Activated effector memory CD4-positive, alpha-beta T cell treated with Interleukin-2 at 50 U/mL for 16 hours (primary cell): Measurements from ENCODE around the gene ELMO1.

Source experiments
- DNase-seq: peaks from one replicate; pipeline ENCODE4 v3.0.0-alpha.2; 2020

Gene ELMO1, protein sequence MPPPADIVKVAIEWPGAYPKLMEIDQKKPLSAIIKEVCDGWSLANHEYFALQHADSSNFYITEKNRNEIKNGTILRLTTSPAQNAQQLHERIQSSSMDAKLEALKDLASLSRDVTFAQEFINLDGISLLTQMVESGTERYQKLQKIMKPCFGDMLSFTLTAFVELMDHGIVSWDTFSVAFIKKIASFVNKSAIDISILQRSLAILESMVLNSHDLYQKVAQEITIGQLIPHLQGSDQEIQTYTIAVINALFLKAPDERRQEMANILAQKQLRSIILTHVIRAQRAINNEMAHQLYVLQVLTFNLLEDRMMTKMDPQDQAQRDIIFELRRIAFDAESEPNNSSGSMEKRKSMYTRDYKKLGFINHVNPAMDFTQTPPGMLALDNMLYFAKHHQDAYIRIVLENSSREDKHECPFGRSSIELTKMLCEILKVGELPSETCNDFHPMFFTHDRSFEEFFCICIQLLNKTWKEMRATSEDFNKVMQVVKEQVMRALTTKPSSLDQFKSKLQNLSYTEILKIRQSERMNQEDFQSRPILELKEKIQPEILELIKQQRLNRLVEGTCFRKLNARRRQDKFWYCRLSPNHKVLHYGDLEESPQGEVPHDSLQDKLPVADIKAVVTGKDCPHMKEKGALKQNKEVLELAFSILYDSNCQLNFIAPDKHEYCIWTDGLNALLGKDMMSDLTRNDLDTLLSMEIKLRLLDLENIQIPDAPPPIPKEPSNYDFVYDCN

DNA sequence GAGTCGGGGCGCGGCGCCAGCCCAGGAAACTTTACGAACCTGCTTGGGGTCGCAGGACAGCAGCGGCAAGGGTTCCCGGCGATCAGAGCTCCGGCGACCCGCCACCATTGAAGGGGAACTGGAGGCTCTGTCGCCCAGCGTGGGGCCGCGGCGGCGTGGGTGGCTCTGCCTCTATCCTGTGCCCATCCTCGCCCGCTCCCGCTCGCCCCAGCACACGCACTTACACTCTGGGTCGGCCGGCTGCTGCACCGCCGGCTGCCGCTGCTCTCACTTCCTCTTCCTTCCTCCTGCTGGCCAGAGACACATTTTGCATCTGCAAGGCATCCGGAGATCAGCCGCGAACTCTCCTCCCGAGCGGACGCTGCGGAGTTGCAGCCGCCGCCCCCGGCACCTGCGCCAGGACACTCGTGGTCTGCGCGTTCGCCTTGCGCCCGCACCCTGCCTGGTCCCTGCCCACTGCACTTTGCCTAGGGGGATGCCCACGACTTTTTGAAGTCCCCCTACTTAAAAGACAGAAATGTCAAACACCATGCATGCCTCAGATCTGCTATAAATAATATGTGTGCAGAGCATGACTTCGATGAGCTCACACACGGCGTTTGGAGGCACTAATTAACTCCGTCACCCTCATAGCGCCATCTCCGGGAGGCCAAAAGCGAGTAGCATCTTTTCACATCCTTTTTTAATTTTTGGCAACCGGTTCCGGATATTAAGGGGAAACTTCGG, at the start of gene ELMO1:
ELMO1 (minus strand) TSS at position 229 of the 726 bp plus-strand sequence. CDS start 106,174 bp downstream, outside the sequence.
- peak; percentile 72 for DNase-seq

DNA sequence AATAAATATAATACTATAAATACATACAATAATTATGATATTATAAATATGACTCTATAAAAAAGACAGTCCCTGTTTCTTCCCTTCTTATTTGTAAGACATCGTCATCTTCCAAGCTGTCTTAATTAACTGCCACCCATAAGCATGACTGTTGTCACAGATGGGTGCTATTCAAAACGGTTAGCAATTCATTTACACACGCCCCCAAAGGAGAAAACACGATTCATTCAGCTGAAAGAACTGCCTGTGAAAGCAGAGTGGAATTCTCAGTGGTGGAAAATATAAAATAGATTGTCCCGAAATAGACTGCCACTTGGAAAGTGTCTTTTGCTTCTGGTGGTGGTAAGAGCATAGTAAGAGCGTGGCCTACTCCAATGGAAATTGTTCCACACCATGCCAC, 48.9 kb upstream of the ELMO1 start:
- DNase-seq = no peak

DNA sequence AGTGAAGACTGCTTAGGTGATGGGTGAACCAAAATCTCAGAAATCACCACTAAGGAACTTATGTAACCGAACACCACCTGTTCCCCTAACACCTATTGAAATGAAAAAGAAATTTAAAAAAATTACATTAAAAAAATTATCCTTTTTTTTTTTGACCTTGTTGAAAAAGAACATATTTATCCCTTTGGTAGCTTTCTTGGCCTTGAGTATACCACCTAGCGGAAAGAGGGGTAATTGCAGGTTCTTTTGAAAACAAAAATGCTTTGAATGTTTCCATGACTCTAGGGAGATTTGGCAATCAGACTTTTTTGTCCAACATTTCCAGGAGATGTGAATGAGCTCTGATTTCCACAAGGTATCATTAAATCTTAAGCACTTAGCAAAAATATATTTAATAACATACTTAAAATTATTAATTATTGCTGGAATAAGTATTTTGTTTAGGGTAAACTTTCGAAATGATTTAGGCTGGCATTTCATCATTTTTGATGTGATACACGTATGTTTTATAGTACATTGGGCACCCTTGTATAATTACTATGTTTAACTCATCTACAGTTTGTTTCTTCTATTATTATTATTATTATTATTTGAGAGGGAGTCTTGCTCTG, 47.0 kb upstream of the ELMO1 start:
- DNase-seq = no peak

DNA sequence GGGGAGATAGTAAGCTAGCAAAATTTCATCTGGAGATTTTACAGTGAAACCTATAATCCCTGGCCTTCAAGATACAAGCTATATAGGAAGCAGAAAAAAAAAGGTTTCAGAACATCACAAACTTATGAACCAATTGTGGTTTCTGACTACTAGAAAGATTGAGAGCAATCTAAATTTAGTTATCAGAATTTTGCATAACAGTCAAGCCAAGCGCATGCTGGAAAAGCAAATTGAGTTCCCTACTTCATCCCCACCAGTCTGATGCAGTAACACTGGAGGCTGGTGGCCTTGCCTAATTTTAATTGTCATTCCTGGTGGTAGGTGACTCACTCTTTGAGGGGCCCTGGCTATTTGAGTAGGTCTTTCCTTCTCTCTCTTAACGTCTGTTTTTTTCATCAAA, 46.3 kb upstream of the ELMO1 start:
- DNase-seq = no peak

DNA sequence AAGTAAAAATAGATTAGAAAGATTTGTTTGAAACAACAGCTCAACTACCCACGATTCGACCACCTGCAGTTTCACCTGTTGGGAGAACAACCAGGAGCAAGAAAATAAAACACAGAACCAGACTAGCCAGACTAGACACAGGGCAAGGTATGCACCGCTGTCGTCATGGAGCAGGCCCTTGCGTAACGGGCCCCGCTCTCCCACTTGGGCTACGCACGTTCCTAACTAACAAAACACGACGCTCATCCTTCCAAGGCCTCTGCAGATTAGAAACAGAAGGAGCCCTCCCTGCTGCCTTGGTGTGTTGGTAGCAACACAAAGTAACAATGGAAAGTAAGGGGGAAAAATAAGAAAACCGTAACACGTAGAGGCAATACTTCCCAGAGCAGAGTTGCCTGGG, 45.1 kb upstream of the ELMO1 start:
- DNase-seq = no peak

DNA sequence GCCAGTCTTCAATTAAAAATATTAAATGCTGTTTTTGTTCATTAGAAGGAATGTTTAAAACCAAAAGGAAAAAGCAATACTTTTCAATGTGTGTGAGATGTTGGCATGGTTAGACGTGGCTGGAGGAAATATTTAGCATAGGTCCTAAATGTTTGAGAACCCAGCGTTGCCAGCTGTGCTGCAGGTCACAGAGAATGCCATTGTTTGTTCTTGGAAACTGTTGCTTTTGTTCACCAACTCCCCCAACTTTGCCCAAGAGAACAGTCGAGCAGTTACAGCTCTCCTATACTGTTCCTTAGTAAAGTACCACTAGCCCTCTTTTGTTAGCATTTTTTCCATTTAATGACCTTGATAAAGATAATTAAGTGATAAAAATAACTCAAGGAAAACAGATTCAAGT, 44.5 kb upstream of the ELMO1 start:
- DNase-seq = no peak

DNA sequence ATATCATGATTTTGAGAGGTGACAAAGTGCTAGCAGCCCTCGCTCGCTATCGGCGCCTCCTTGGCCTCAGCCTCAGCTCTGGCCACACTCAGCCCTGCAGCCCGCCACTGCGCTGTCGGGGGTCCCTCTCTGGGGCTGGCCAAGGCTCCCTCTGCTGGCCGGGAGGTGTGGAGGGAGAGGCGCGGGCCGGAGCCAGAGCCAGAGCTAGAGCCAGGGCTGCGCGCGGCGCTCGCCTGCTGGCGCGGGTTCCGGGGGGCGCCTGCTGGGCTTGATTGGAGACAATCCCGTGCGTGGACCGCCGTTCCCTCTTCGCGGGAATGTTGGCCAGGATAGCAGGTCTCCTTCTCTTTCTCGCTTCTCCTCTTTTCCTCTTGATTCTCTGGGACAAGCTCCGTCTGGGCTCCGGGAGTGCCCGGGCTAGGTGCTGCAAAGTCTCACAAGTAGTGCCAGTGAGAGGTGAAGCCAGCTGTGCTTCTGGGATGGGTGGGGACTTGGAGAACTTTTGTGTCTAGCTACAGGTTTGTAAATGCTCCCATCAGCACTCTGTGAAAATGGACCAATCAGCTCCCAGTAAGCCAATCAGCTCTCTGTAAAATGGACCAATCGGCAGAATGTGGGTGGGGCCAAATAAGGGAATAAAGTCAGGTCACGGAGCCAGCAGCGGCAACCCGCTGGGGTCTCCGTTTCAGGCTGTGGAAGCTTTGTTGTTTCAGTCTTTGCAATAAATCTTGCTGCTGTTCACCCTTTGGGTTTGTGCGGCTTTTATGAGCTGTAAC, 43.4 kb upstream of the ELMO1 start:
- no peak for DNase-seq

DNA sequence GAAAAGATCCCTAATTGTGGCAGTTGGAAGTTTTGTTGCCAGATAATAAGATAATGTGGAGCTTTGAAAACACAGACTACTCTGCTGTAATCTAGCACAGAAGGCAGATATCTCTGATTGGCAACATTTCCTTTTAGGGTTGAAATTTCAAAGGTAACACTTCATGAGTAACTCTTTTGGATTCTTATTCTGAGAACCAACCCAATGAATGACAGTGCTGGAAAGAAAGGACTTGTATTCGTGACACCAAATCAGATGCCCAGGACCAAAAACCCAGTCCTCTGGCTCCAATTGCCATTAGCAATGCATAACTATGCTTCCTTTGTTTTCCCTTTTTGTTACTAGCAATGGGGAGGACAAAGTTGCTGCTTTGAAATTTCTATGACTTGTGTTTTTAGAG, 41.0 kb upstream of the ELMO1 start:
- no peak for DNase-seq

DNA sequence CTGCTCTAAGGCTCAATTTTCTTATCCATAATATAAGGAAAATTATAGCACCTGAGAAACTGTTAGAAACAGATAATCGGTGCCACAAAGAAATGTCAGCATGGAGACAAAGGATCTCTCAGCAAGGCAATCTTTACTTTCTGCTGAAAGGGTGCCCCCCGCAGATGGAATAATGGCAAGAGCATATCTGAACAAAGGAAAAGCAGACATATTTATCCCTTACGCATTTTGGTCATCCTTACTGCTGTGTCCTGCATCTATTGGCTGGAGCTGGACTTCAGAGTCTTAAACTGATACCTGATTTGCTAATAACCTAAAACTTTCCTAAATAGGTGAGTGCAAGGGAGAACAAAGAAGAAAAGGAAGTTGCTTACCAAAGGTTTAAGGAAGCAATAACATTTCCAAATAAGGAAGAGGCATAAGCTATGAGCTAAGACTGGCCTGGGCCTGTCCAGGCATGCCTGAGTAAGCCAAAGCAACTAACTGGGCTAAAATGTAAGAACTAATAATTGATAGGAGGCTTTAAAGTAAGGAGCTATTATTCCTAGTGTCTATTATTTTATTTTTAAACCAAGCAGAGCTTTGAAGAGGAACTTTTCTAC, 39.6 kb upstream of the ELMO1 start:
- DNase-seq = no peak

DNA sequence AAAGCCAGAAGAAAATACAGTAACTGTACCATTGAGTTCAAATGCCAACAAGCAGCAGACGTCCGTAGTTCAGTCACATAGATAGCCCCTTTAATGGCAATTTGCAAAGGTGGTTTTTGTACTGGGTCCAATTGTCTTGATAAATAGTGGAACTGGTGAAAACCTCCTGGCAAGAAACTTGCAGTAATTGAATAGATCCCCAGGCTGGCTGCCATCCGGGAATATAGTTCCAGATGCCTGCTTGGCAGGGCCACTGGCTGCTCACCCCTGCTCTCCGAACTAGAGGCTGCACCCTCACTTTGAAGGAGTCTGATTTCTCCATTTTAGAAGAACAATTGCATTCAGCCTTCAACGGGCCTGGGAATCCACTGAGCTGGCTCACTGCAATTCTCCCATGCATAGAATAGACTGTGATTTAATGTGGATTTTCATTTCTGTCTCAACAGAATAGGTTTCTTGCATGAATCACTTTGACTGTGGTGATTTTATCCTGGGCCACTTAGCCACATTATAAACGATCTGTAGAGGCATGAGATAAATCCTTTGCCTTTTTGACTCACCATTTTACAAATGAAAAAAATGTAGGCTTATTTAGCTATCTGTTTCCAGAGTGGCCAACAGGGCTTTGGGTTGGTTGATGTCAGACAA, 35.9 kb upstream of the ELMO1 start:
- no peak for DNase-seq

DNA sequence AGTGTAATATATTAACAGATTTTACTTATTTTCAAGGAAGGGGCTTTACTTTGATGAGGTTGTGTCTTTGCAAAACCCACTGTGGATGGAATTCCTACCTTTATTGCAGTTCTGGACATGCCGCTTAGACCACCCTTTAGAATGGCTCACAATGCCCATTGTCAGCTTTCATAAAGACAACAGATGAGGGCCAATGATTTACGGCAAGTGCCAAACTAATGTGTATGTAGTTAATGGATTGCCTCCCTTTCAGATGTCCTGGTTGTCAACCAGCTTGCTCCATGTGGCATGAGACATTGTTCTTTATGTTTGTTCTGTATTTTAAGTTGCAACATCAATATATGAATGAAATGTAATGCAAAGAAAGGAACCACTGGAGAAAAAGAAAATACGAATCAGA, 35.0 kb upstream of the ELMO1 start:
- DNase-seq = no peak

DNA sequence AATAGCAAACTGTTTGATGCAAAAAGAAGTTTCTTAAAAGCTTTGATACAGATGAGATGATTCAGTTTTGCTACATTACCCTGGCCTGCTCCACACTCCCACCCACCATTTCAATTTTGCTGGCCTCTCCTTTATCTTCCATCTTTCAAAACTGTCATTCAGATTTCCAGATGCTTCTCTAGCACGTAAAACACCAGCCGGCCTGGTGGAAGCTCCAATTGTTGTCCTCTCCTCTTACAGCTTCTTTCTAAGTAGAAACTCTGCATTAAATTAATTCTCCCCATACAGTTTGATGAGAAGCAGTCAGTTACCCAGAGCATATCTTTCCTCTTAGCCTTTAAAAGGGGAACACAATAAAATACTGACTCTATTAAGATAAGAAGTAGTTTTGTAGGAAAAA, 34.3 kb upstream of the ELMO1 start:
- DNase-seq = no peak

DNA sequence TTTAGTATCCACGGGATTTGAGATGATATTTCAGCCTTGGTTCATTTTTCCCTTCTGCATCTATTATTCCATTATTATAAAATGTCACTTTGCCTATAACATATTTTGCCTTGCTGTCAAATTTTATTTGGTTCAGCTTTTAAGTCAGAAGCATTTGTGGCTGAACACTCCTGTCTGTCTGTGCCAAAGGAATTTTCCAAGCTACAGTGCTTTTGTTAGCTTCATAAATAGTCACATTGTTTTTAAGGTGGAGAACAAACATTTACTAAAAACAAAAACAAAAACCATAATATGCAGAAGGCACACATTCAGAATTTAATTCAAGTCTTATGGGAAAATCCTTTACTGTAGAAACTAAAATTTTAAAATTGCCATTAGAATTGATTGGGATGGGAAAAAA, 33.8 kb upstream of the ELMO1 start:
- no peak for DNase-seq

DNA sequence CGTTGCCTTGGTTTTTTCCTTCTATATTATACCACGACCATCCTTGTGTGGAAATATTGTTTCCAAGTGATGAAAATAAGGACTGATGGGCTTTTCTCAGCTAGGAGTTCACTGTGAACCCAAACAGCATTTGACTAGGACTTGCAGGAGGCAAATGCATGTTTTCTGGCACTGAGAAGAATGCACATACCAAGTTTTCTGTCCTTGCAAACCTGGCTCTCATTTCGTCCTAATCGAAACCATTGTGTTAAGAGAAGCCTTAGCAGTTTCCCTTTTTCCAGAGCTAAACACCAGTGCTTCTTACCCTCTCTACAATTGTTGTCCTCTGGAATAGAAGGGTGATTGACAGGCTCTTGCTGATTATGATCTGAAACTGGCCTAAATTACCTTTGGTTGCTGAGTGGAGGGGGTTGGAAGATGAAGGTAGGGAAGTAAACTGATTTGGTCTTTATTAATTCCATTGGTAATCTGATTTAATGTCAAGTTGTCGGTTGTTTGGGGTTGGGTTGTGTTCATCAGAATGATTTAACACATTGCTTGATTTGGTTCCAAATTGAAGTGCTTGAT, 33.1 kb upstream of the ELMO1 start:
- no peak for DNase-seq

DNA sequence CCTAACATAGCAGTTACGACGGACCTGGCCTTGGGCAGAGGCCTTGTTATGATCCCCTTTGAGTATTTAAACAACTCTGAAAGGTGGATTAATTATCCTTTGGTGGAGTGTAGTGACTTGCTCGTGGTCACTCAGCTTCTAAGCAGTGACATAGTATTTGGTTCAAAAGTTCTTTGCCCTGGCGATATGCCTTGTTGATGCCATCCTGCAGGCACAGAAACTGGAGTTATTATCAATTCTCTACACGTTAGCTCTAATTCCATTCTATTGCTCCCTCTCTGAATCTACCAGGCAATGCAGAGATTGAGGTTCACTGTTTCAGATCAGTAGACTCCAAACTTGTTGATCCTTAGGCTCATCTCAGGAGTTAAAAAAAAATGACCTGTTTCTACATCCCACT, 32.5 kb upstream of the ELMO1 start:
- DNase-seq = no peak

DNA sequence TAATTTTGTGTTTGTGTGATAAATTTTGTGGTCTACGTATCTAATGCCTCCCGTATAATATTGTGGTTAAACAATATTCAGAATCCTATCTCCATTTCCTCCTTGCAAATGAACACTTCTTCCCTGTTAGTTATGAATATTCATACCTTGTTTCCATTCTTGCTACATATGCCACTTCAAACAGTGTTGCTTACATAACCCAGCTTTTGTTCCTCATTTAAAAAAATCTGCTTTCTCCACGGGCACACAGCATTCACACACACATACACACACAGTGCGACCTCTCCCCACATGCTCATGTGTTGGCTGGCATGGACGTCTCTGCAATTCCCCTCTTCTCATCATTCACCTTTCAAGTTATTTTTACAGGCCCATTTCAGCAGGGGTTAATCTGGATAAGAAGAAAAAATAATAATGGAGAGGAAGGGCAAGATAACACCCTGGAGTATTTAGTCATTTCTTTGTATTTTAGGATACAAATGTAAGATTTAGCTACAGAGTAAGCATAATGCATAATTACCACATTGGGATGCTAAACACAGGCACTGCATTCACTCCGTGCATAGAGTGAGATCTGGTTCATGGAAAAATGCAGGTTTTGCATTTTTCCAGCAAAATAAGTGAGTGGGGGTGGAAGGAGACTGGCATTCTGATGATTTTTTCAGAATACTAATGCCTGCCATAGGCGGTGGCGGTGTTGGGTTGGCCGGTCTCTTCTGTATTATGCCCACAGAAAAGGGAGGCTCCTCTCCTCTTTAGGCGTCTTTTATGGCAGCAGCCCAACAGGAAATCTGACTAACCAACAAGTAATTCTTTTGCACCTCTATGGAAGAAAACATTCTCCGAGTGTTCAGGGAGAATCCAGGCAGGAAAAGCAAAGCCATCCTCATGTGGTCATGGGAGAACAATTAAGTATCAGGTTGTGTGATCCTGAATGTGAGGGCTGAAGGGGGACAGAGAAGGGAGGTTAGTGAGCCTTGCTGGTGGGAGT, 31.7 kb upstream of the ELMO1 start:
- no peak for DNase-seq

DNA sequence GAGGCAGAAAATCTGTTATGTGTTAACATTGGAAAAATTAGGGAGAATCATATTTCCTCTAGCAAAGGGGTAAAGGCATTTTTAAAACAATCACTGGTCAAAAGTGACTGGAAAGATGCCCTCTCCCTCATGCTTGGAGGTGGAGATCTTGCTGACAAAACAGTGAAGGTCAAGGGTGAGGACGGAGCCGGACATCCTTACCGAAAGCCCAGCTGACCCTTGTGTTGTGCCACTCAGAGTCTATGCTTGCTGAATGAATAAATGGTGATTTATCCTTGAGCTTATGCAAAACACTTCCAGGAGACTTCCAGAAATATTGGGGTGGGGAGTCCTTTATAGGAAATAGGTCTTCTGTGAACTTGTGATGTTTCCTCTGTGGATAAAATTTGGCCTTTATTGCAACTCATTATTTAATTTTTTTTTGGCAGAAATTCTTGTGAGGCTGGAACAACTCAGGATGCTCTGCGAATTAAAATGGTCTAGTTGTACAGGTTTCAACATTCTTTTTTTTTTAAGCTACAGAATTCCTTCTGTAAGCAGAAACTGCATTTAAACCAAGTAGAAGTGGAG, 28.3 kb upstream of the ELMO1 start:
- no peak for DNase-seq

DNA sequence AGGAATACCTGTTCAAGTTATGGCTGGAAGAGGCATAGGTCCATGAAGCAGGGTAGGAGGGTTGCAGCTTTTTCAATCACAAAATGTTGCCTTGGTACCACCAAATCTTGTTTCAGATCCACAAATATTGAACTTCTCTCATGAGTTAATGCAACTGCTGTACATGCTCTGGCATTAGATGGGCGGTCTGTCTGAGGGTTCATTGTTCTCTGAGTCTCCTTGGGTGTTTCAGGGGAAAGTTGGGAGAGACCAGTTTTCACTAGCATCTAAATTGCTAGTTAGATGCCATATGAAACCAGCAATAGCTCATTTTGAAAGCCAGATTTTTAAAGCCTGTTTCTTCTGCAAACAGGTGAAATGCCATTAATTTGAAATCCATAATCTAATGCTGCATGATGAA, 27.8 kb upstream of the ELMO1 start:
- DNase-seq = no peak

DNA sequence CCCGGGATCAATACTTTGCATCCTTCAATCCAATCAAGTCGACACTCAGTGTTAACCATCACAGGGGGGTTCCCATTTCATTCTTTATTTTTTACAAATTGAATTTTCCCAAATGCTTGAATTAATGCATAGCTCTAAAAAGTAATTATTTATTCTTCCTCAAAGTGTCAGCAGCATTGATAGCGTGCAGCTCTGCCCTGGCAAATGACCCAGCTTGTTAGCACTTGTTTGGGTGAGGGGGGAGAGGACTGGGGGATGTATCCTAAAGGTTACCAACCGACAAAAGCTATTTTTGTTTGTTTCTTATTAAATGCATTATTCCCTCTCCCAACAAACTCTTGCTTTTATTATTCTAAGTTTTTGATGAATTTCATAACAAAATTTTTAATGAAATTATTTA, 27.0 kb upstream of the ELMO1 start:
- DNase-seq = no peak

DNA sequence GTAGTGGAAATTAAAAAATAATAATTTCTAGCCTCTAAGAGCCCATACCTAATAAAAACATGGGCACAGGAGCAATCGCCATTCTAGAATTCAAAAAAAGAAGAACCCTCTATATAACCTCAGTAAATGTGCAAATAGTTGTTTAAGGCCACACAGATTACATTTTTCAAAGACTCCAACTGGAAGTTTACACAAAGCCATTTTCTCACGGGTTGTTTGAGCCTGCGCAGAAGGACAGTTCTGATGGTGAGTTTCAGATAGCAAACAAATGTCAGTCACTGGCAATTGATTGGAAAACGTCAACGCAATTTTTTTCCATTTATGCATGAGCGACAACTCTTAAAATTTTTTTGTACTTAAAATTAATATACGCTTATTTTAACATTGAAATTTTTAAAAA, 23.0 kb upstream of the ELMO1 start:
- DNase-seq = no peak
